GM19395 (cell line): ENCODE results near the gene EML1.

Source experiments
- ATAC-seq: cut with Tn5 transposase; IDR thresholded peaks from one replicate; pipeline ENCODE4 v1.9.1; 2021; ENCODE audit warnings: mild to moderate bottlenecking, moderate library complexity; ENCODE audit not compliant: unreplicated experiment

The EML1 gene

GRCh38 chr14:99803106-99803775 lies 10.0 kb downstream of the EML1 start:
- ATAC-seq, result no peak

GRCh38 chr14:99803803-99804202 lies 10.6 kb downstream of the EML1 start:
- no peak for ATAC-seq

- ATAC-seq, result no peak
Observed at GRCh38 chr14:99805757-99806439, 12.7 kb downstream of the EML1 start.

GRCh38 chr14:99806836-99807235 lies 13.6 kb downstream of the EML1 start:
- ATAC-seq, result no peak

GRCh38 chr14:99807413-99808153 lies 14.4 kb downstream of the EML1 start:
- ATAC-seq, result no peak

GRCh38 chr14:99808154-99808505 lies 14.9 kb downstream of the EML1 start:
- ATAC-seq, result no peak

- ATAC-seq, result no peak
Observed at GRCh38 chr14:99808515-99808914, 15.3 kb downstream of the EML1 start.

- ATAC-seq, result no peak
Observed at GRCh38 chr14:99809360-99809759, 16.1 kb downstream of the EML1 start.

GRCh38 chr14:99809859-99810558 lies 16.8 kb downstream of the EML1 start:
- no peak for ATAC-seq

- no peak for ATAC-seq
Observed at GRCh38 chr14:99810559-99810874, 17.3 kb downstream of the EML1 start.

GRCh38 chr14:99812096-99812750 lies 19.0 kb downstream of the EML1 start:
- no peak for ATAC-seq

GRCh38 chr14:99812892-99813291 lies 19.7 kb downstream of the EML1 start:
- no peak for ATAC-seq

- ATAC-seq, result no peak
Observed at GRCh38 chr14:99815696-99816095, 22.5 kb downstream of the EML1 start.

- ATAC-seq, result no peak
Observed at GRCh38 chr14:99816217-99816616, 23.0 kb downstream of the EML1 start.

- no peak for ATAC-seq
Observed at GRCh38 chr14:99816642-99817041, 23.4 kb downstream of the EML1 start.

GRCh38 chr14:99817331-99817730 lies 24.1 kb downstream of the EML1 start:
- ATAC-seq, result no peak

GRCh38 chr14:99818503-99819036 lies 25.4 kb downstream of the EML1 start:
- no peak for ATAC-seq

- ATAC-seq, result no peak
Observed at GRCh38 chr14:99819514-99819913, 26.3 kb downstream of the EML1 start.

- no peak for ATAC-seq
Observed at GRCh38 chr14:99820702-99821331, 27.6 kb downstream of the EML1 start.
